ENCODE measurements around the gene BGLAP.

Gene BGLAP

GRCh38 chr1:156258859-156259258 is 16.9 kb downstream of the BGLAP start:
- DNase-seq (ENCODE audit: low read depth): no peak

- no peak for DNase-seq (ENCODE audit: low read depth)
Observed at GRCh38 chr1:156259805-156260204, 17.8 kb downstream of the BGLAP start.

GRCh38 chr1:156260896-156261295 is 18.9 kb downstream of the BGLAP start:
- DNase-seq (ENCODE audit: low read depth): no peak

GRCh38 chr1:156262461-156263287 is 20.7 kb downstream of the BGLAP start:
- DNase-seq (ENCODE audit: low read depth): no peak

GRCh38 chr1:156263288-156263655 is 21.3 kb downstream of the BGLAP start:
- no peak for DNase-seq (ENCODE audit: low read depth)

- no peak for DNase-seq (ENCODE audit: low read depth)
Observed at GRCh38 chr1:156266051-156266450, 24.1 kb downstream of the BGLAP start.

GRCh38 chr1:156268336-156268735 is 26.4 kb downstream of the BGLAP start:
- no peak for DNase-seq (ENCODE audit: low read depth)

GRCh38 chr1:156270314-156270713 is 28.3 kb downstream of the BGLAP start:
- DNase-seq (ENCODE audit: low read depth): no peak

- DNase-seq (ENCODE audit: low read depth): no peak
Observed at GRCh38 chr1:156276532-156276931, 34.5 kb downstream of the BGLAP start.

- no peak for DNase-seq (ENCODE audit: low read depth)
Observed at GRCh38 chr1:156276966-156277381, 35.0 kb downstream of the BGLAP start.

GRCh38 chr1:156279837-156280236 is 37.9 kb downstream of the BGLAP start:
- no peak for DNase-seq (ENCODE audit: low read depth)

GRCh38 chr1:156281281-156281680 is 39.3 kb downstream of the BGLAP start:
- peak; percentile 54 for DNase-seq (ENCODE audit: low read depth)

- peak; percentile 12 for DNase-seq (ENCODE audit: low read depth)
Observed at GRCh38 chr1:156281693-156282478, 39.9 kb downstream of the BGLAP start.

- peak; percentile 92 for DNase-seq (ENCODE audit: low read depth)
Observed at GRCh38 chr1:156282479-156283222, 40.7 kb downstream of the BGLAP start, which contains the start of gene SMG5. TSS of gene SMG5 (minus strand) at chr1:156282825. CDS start at chr1:156282680, 145 bp downstream.

GRCh38 chr1:156283521-156283920 is 41.5 kb downstream of the BGLAP start:
- DNase-seq (ENCODE audit: low read depth): no peak

- no peak for DNase-seq (ENCODE audit: low read depth)
Observed at GRCh38 chr1:156284112-156284511, 42.1 kb downstream of the BGLAP start, which contains the start of gene TMEM79. TSS of gene TMEM79 (plus strand) at chr1:156284325. CDS start at chr1:156285227, 902 bp downstream.

- DNase-seq (ENCODE audit: low read depth): no peak
Observed at GRCh38 chr1:156284757-156285156, 42.8 kb downstream of the BGLAP start.

GRCh38 chr1:156285437-156285836 is 43.5 kb downstream of the BGLAP start:
- no peak for DNase-seq (ENCODE audit: low read depth)

- DNase-seq (ENCODE audit: low read depth): no peak
Observed at GRCh38 chr1:156286061-156286460, 44.1 kb downstream of the BGLAP start.

- DNase-seq (ENCODE audit: low read depth): no peak
Observed at GRCh38 chr1:156289857-156290256, 47.9 kb downstream of the BGLAP start.

GRCh38 chr1:156291226-156292061 is 49.5 kb downstream of the BGLAP start:
- no peak for DNase-seq (ENCODE audit: low read depth)

Data from activated T-cell treated with anti-CD3 and anti-CD28 coated beads for 48 hours (primary cell).